HEK293T (cell line): ENCODE results near the gene NEURL2.

Source experiments
- BHLHE40 ChIP-seq: fragments of 450-650 bp; IDR thresholded peaks from 2 replicates; pipeline ENCODE4 v1.6.1; 2016; ENCODE audit warnings: mild to moderate bottlenecking, moderate library complexity, borderline replicate concordance
- FOXK2 ChIP-seq: fragments of 450-650 bp; IDR thresholded peaks from 2 replicates; pipeline ENCODE4 v1.6.1; 2016; ENCODE audit warnings: mild to moderate bottlenecking
- FOXM1 ChIP-seq: fragments of 450-650 bp; IDR thresholded peaks from 2 replicates; pipeline ENCODE4 v1.6.1; 2017; ENCODE audit warnings: mild to moderate bottlenecking, borderline replicate concordance
- SP1 ChIP-seq: fragments of 450-650 bp; IDR thresholded peaks from 2 replicates; pipeline ENCODE4 v1.6.1; 2017

- TF ChIP-seq FOXM1 (no peak), BHLHE40 (no peak), SP1 (no peak), FOXK2 (no peak)
Observed at GRCh38 chr20:45841407-45842129, 49.4 kb downstream of the NEURL2 start.
